ENCODE data around the gene CRY1. TPM values are rescaled to one million over a fixed set of nuclear protein-coding genes. Genes with fewer than 3 reads are reported as not detected.

The CRY1 gene
- total RNA-seq, 4 donors from 2014 or later: 7.8 to 39.1 (median 10.1) TPM

DNA sequence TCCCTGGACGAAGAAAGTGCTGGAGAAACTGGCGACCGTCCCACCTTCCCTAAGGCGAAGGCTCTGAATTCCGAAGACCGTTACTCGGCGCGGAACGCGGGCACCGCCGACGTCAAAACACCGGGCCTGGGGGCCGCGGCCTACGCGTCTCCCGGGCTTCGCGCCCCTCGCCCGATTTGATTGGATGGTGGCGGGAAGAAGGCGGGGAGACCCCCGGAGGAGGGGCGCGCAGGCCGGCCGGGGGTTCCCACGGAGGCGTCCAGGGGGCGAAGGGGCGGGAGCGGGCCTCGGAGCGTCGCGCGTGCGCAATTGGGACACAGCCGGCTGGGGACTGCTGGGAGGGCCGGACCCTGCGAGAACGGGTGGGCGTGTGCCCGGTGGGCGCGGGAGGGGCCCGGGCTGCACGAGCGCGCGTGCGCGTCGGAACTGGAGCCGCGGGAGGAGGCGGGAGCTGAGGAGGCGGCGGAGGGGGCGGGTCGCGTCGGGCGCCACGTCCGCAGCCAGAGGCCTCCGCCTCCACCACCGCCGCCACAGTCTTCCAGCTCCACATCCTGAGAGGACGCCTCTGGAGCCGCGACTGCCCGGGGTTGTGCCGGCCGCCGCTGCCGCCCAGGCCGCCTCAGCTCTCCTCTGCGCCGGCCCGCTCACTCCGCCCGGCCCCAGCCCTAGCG, 137.8 kb downstream of the CRY1 start, which contains the start of gene TMEM263:
TSS of gene TMEM263 (plus strand) at position 531 of the 671 bp plus-strand sequence. CDS start 11,210 bp downstream, outside the sequence.
- H3K4me3 ChIP-seq (ENCODE audit: low read depth, poor library complexity, severe bottlenecking): peak within 1 kb of the TSS; percentile 85
- TF ChIP-seq POLR2A (IDR thresholded peaks at IDR 0.05): peak in 1 of 2 donors; percentile 67
- TF ChIP-seq, protein P1, sequence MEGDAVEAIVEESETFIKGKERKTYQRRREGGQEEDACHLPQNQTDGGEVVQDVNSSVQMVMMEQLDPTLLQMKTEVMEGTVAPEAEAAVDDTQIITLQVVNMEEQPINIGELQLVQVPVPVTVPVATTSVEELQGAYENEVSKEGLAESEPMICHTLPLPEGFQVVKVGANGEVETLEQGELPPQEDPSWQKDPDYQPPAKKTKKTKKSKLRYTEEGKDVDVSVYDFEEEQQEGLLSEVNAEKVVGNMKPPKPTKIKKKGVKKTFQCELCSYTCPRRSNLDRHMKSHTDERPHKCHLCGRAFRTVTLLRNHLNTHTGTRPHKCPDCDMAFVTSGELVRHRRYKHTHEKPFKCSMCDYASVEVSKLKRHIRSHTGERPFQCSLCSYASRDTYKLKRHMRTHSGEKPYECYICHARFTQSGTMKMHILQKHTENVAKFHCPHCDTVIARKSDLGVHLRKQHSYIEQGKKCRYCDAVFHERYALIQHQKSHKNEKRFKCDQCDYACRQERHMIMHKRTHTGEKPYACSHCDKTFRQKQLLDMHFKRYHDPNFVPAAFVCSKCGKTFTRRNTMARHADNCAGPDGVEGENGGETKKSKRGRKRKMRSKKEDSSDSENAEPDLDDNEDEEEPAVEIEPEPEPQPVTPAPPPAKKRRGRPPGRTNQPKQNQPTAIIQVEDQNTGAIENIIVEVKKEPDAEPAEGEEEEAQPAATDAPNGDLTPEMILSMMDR (IDR thresholded peaks at IDR 0.05): no peak
- 0% methylated on average over 24 to 35 of the region's 88 CpGs for WGBS, 2 donors
- intact Hi-C loops (cut with DNase I; ENCODE audit: low total_unique reads): no loop called here
- peak; percentile 87 to 98 for DNase-seq (ENCODE audit: low spot score in 2 of 2)

DNA sequence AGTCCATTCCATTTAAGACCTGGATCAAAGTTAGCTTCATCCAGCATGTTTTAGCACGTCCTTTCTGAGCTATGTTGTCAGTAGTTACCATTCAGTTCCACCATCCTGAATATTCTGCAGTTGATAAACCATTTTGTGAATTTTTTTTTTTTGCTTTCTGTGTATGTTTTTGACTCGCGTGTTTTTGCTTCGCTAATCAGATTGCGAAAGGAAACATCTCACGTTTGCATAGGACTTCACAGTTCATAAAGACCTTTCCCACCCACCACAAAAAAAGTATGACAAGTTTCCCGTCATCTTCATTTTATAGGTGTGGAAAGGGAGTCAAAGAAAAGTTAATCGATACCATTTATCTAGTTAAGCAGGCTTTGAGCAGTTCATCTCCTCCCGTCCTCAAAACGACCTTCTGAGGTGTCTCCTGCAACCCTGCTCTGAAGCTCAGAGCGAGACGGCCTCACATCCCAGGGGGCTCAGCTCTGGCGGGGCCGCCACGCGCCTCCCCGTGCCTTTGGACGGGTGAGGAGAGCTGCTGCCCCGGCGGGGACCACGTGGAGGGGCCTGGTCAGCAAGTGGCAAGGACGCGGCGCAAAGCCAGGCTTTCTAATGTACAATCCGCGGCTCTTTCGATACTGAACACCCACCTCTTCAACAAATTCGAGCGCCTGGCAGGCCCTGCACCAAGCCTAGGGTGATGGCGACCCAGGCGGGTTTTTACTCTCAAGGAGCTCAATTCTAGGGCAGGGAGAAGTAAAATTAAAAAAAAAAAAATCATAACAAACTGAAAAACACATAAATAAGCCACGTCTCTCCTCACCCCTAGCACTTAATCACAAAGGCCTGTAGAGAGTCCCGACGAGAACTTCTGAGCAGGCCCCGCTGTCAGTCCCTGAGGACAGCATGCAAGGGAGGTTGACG, 138.6 kb downstream of the CRY1 start:
- TF ChIP-seq POLR2A (IDR thresholded peaks at IDR 0.05): no peak
- TF ChIP-seq, protein P1 (IDR thresholded peaks at IDR 0.05): no peak
- intact Hi-C loops (cut with DNase I; ENCODE audit: low total_unique reads): no loop called here
- peak; percentile 29 to 89 for DNase-seq (ENCODE audit: low spot score in 2 of 2)
- WGBS, 2 donors: 30 to 40% methylated on average over 36 of the region's 36 CpGs
- peak overlapping the region; percentile 85 for H3K4me3 ChIP-seq (ENCODE audit: low read depth, poor library complexity, severe bottlenecking)

GRCh38 chr12:106953352-106954250, 139.7 kb downstream of the CRY1 start:
- DNase-seq (ENCODE audit: low spot score in 2 of 2): no peak
- intact Hi-C loops (cut with DNase I; ENCODE audit: low total_unique reads): no loop called here
- 56 to 60% methylated on average over 12 of the region's 12 CpGs for WGBS, 2 donors
- no peak overlapping the region for H3K4me3 ChIP-seq (ENCODE audit: low read depth, poor library complexity, severe bottlenecking)
- TF ChIP-seq, protein P1 (IDR thresholded peaks at IDR 0.05): no peak
- TF ChIP-seq POLR2A (IDR thresholded peaks at IDR 0.05): no peak

DNA sequence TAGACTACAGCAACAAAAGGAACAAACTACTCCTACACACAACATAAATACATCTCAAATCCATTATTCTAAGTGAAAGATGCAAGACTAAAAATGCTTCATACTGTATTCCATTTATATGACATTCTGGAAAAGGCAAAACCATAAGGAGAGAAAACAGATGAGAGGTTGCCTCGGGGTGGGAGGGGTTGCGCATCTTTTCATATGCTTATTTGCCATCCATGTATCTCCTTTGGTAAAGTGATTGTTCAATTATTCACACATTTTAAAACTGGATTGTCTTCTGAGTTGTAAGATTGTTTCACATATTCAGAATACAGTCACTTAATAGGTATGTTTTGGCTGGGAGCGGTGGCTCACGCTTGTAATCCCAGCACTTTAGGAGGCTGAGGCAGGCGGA, 142.8 kb downstream of the CRY1 start:
- DNase-seq (ENCODE audit: low spot score in 2 of 2): no peak
- H3K4me3 ChIP-seq (ENCODE audit: low read depth, poor library complexity, severe bottlenecking): no peak overlapping the region
- 93 to 98% methylated on average over 5 of the region's 5 CpGs for WGBS, 2 donors
- intact Hi-C loops (cut with DNase I; ENCODE audit: low total_unique reads): no loop called here
- TF ChIP-seq, protein P1 (IDR thresholded peaks at IDR 0.05): no peak
- no peak for TF ChIP-seq POLR2A (IDR thresholded peaks at IDR 0.05)

DNA sequence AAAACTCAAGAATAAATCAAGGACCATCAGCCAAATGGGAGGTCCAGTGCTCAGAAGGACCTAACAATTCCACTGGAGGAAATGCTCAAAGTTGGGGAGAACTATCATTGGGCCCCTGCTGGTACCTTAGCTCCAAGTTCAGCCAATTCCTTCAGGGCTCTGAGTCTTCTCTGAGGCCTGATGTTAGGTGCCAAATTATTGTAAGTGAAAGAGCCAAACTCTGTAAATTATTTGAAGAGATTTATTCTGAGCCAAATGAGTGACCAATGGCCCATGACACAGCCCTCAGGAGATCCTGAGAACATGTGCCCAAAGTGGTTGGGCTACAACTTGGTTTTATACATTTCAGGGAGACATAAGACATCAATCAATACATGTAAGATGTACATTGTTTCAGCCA, 145.9 kb downstream of the CRY1 start:
- intact Hi-C loops (cut with DNase I; ENCODE audit: low total_unique reads): no loop called here
- no peak for DNase-seq (ENCODE audit: low spot score in 2 of 2)
- H3K4me3 ChIP-seq (ENCODE audit: low read depth, poor library complexity, severe bottlenecking): no peak overlapping the region
- no peak for TF ChIP-seq POLR2A (IDR thresholded peaks at IDR 0.05)
- TF ChIP-seq, protein P1 (IDR thresholded peaks at IDR 0.05): no peak
